Measurements from ENCODE around the gene LRBA. TPM values are rescaled to one million over a fixed set of nuclear protein-coding genes. Genes with fewer than 3 reads are reported as not detected.
A peak's percentile ranks its signal among the peaks of the same experiment; 100 is the strongest.

The LRBA gene
- total and polyA plus RNA-seq, 9 of the 15 experiments (the other 6 are each of a cell fraction or from before 2014, with no cell fraction given) = 24.2 to 88.7 (median 59.7) TPM

GRCh38 chr4:150237110-150237872 is 777.8 kb downstream of the LRBA start:
- no peak for DNase-seq (ENCODE audit: extremely low read depth in 1 of 4, low spot score in 3 of 4)
- H3K27ac ChIP-seq (ENCODE audit: extremely low read depth, low read depth, low read length) = no peak overlapping the region
- H4K20me1 ChIP-seq (replicated peaks; ENCODE audit: control insufficient read depth, insufficient read depth, low read length) = no peaks in the 10 kb centered on the region
- 18% methylated on average over 6 of the region's 6 CpGs for WGBS (ENCODE audit: insufficient coverage, low coverage, missing lambda C conversion rate)
- no peak for ATAC-seq
- POLR2A ChIA-PET = no interaction called here
- H3K4me3 ChIP-seq = no peak overlapping the region
- peaks cover 5 to 8% of the 10 kb centered on the region in 2 experiments; a peak in 3 of 5 replicates for H3K27me3 ChIP-seq (ENCODE audit: control insufficient read depth in 2 of 2, insufficient read depth in 2 of 2, low read length in 2 of 2)
- H3K4me2 ChIP-seq (ENCODE audit: insufficient read depth, low read length) = no peak overlapping the region
- BruUV-seq (replicated peaks) = no TSS peak
- CTCF ChIA-PET (ENCODE audit: low intra/inter-chr PET ratio) = no interaction called here
- H2AFZ ChIP-seq (ENCODE audit: low read depth, low read length) = no peak overlapping the region
- in situ Hi-C loops (cut with MboI) = no loop called here
- intact Hi-C loops (cut with micrococcal nuclease) = no loop called here
- no peak for FAIRE-seq
- H3K9me1 ChIP-seq (ENCODE audit: control insufficient read depth, insufficient read depth, low read length) = no peaks in the 10 kb centered on the region
- H3K9me3 ChIP-seq (replicated peaks; ENCODE audit: control insufficient read depth, insufficient read depth, low read depth, low read length) = no peaks in the 10 kb centered on the region
- H3K36me3 ChIP-seq (ENCODE audit: control insufficient read depth, insufficient read depth, low read length) = no peaks in the 10 kb centered on the region
- TF ChIP-seq JUND (IDR thresholded peaks at IDR 0.05; ENCODE audit: borderline replicate concordance, low read depth, low read length) = peak; percentile 33; the same call in 1 of the 2 replicates
- TF ChIP-seq JUND (tag; IDR thresholded peaks at IDR 0.05; ENCODE audit: borderline replicate concordance, low read depth, low read length) = 0 out of 3 replicates have a peak, but pooled peaks have one; percentile 11
- TF ChIP-seq MAFG (tag; conservative IDR thresholded peaks at IDR 0.05) = 0 out of 2 replicates have a peak, but pooled peaks have one; percentile 22
- no peak for TF ChIP-seq ZNF830 (CRISPR knock-in tag; IDR thresholded peaks at IDR 0.05)
- peak; percentile 53 for TF ChIP-seq CREM (IDR thresholded peaks at IDR 0.05; ENCODE audit: low read depth)
- TF ChIP-seq ZNF347 (CRISPR knock-in tag; IDR thresholded peaks at IDR 0.05; ENCODE audit: low read depth) = no peak
- peak; percentile 92 for TF ChIP-seq ZBTB17 (CRISPR knock-in tag; IDR thresholded peaks at IDR 0.05)
- no peak for TF ChIP-seq DPF2 (IDR thresholded peaks at IDR 0.05)
- peak; percentile 95 for TF ChIP-seq FOSL1 (tag; conservative IDR thresholded peaks at IDR 0.05)
- no peak for TF ChIP-seq BCL6 (CRISPR knock-in tag; IDR thresholded peaks at IDR 0.05)
- TF ChIP-seq NFE2 (IDR thresholded peaks at IDR 0.05; ENCODE audit: low read depth) = peak; percentile 44; the same call in 1 of the 2 replicates
- peak; percentile 9; the same call in 1 of the 2 replicates for TF ChIP-seq MAFF (IDR thresholded peaks at IDR 0.05; ENCODE audit: low read length)
- TF ChIP-seq ATF3 (IDR thresholded peaks at IDR 0.05) = peak; percentile 46; the same call in 1 of the 2 replicates
- no peak for TF ChIP-seq ATF3 (CRISPR knock-in tag; conservative IDR thresholded peaks at IDR 0.05)
- TF ChIP-seq MAFK (IDR thresholded peaks at IDR 0.05; ENCODE audit: low read length) = peak; percentile 49; the same call in 1 of the 2 replicates
- no peak for TF ChIP-seq FOXJ2 (tag; IDR thresholded peaks at IDR 0.05)
- TF ChIP-seq ZNF175 (CRISPR knock-in tag; IDR thresholded peaks at IDR 0.05; ENCODE audit: low read depth) = no peak
- no peaks in the 10 kb centered on the region; a peak in 1 of 5 replicates for H3K4me1 ChIP-seq (replicated peaks in 1 of 2; ENCODE audit: control insufficient read depth in 2 of 2, insufficient read depth in 2 of 2, low read length in 2 of 2)
- H3K9ac ChIP-seq (ENCODE audit: insufficient read depth in 1 of 2, low read depth in 2 of 2, low read length in 2 of 2) = no peak overlapping the region
- H3K79me2 ChIP-seq (ENCODE audit: control insufficient read depth, insufficient read depth, low read length) = no peaks in the 10 kb centered on the region

Measured in K562 (cell line).